B cell (primary cell): ENCODE measurements around the gene NKAIN2.

ENCODE experiments used
- CTCF ChIP-seq: fragments of 200-600 bp; IDR thresholded peaks from one replicate; pipeline ENCODE4 v1.8.0; 2022; ENCODE audit warnings: antibody characterized with exemption, mild to moderate bottlenecking
- EZH2 ChIP-seq: IDR thresholded peaks from 2 replicates; pipeline ENCODE4 v1.6.1; 2012; ENCODE audit warnings: borderline replicate concordance, low read depth, mild to moderate bottlenecking, moderate library complexity, low read length; ENCODE audit not compliant: insufficient read depth, poor library complexity, severe bottlenecking

GRCh38 chr6:123909989-123910388, 106.3 kb downstream of the NKAIN2 start:
- TF ChIP-seq CTCF (no peak), EZH2 (no peak)
